HCT116 (cell line): ENCODE measurements around the gene ZNF236. TPM values are rescaled to one million over a fixed set of nuclear protein-coding genes. Genes with fewer than 3 reads are reported as not detected.

Experiments used
- ATAC-seq: fragments of 200-7000 bp; cut with Tn5 transposase; 2 replicates; pipeline ENCODE4 v1.9.1; 2020; ENCODE audit warnings: mild to moderate bottlenecking, moderate library complexity
- BruUV-seq: library from RNA; stranded (reverse); fragments of 400-500 nt; replicated peaks from 2 replicates; lab custom pipeline; 2021; lab: Mats Ljungman, UMichigan
- CTCF ChIA-PET: fragments of 300-600 bp; sonication (Branson Sonifier 250); formaldehyde crosslinking; loops from one replicate; lab custom pipeline; 2021; ENCODE audit warnings: antibody characterized with exemption; lab: Charles Lee
- POLR2A ChIA-PET: fragments of 300-600, 350-600 bp; sonication (Branson Sonifier 250); formaldehyde crosslinking; loops from one replicate; lab custom pipeline; 2021; ENCODE audit warnings: antibody characterized with exemption; lab: Charles Lee
- RAD21 ChIA-PET, 2 experiments: fragments of 300-600 bp; sonication (Branson Sonifier 250); formaldehyde crosslinking; loops; one replicate each; lab custom pipeline; 2023; ENCODE audit warnings: low total read pairs in 2 of 2; ENCODE audit not compliant: uncharacterized antibody in 2 of 2, unreplicated experiment in 2 of 2, low non-redundant PET in 1 of 2; lab: Charles Lee
- DNase-seq: peaks from one replicate; pipeline ENCODE4 v3.0.0-alpha.2; 2010; ENCODE audit warnings: low read depth, low spot score
- H2AFZ ChIP-seq: fragments of 200-600 bp; shearing (Covaris generic), sonication (generic); 2 replicates; pipeline ENCODE4 v1.6.1; 2017; ENCODE audit warnings: low read depth, mixed run types, mixed read lengths, antibody characterized with exemption, low read length; ENCODE audit not compliant: poor library complexity, severe bottlenecking
- H3K27ac ChIP-seq: 2 replicates; pipeline ENCODE4 v1.5.1; 2012; ENCODE audit warnings: low read depth, low read length
- H3K27me3 ChIP-seq: fragments of 200-600 bp; sonication (generic); 2 replicates; pipeline ENCODE4 v1.6.1; 2016; ENCODE audit warnings: mixed run types, low read length, mixed read lengths; ENCODE audit not compliant: insufficient read depth
- H3K36me3 ChIP-seq, 2 experiments: fragments of 200-500 bp in 1 of 2; fragments of 200-600 bp in 1 of 2; sonication (Bioruptor generic) in 1 of 2; sonication (generic) in 1 of 2; 2 replicates each; pipeline versions ENCODE4 v1.5.1 to v1.6.1; 2014 to 2016; ENCODE audit warnings: low read length in 2 of 2, inconsistent platforms in 1 of 2, mixed read lengths in 1 of 2, mixed run types in 1 of 2; ENCODE audit not compliant: insufficient read depth in 2 of 2, control insufficient read depth in 1 of 2
- H3K4me1 ChIP-seq, 2 experiments: fragments of 200-600 bp in 1 of 2; sonication (generic) in 1 of 2; 2 replicates each; pipeline versions ENCODE4 v1.5.1 to v1.6.1; 2012 to 2017; ENCODE audit warnings: low read length in 2 of 2, inconsistent platforms in 1 of 2, mild to moderate bottlenecking in 1 of 2, mixed read lengths in 1 of 2, mixed run types in 1 of 2, moderate library complexity in 1 of 2; ENCODE audit not compliant: insufficient read depth in 2 of 2, control insufficient read depth in 1 of 2
- H3K4me2 ChIP-seq: fragments of 200-600 bp; sonication (generic); 2 replicates; pipeline ENCODE4 v1.6.1; 2017; ENCODE audit warnings: mixed run types, low read length, mixed read lengths
- H3K4me3 ChIP-seq, 2 experiments: fragments of 200-600 bp in 1 of 2; sonication (generic) in 1 of 2; replicated peaks in 1 of 2; 2 replicates each; pipeline ENCODE4 v1.5.1; 2011 to 2016; ENCODE audit warnings: low read length in 2 of 2, control low read depth in 1 of 2, low read depth in 1 of 2, mild to moderate bottlenecking in 1 of 2, mixed read lengths in 1 of 2, mixed run types in 1 of 2
- H3K79me2 ChIP-seq: fragments of 200-600 bp; sonication (generic); 2 replicates; pipeline ENCODE4 v1.6.1; 2017; ENCODE audit warnings: mild to moderate bottlenecking, mixed run types, low read length, moderate library complexity, mixed read lengths; ENCODE audit not compliant: insufficient read depth
- H3K9ac ChIP-seq: fragments of 200-600 bp; sonication (generic); 2 replicates; pipeline ENCODE4 v1.6.1; 2016; ENCODE audit warnings: low read length, mixed read lengths
- H3K9me2 ChIP-seq: fragments of 200-600 bp; sonication (generic), shearing (Covaris generic); 2 replicates; pipeline ENCODE4 v1.6.1; 2017; ENCODE audit warnings: mixed run types, mild to moderate bottlenecking, moderate library complexity; ENCODE audit not compliant: insufficient read depth
- H3K9me3 ChIP-seq, 2 experiments: fragments of 200-500 bp in 1 of 2; fragments of 200-600 bp in 1 of 2; sonication (Bioruptor generic) in 1 of 2; sonication (generic) in 1 of 2; 2 replicates each; pipeline ENCODE4 v1.6.1; 2014 to 2017; ENCODE audit warnings: low read length in 2 of 2, mixed read lengths in 2 of 2, inconsistent platforms in 1 of 2, low read depth in 1 of 2, mild to moderate bottlenecking in 1 of 2, mixed run types in 1 of 2, moderate library complexity in 1 of 2; ENCODE audit not compliant: control insufficient read depth in 1 of 2, insufficient read depth in 1 of 2
- H4K20me1 ChIP-seq: fragments of 200-600 bp; sonication (generic), shearing (Covaris generic); 2 replicates; pipeline ENCODE4 v1.6.1; 2017; ENCODE audit warnings: mixed run types, mild to moderate bottlenecking, moderate library complexity; ENCODE audit not compliant: insufficient read depth
- CTCF ChIP-seq, 3 experiments: fragments of 200-600 bp in 1 of 3; sonication (generic) in 1 of 3; IDR thresholded peaks in 2 of 3; conservative IDR thresholded peaks in 1 of 3; 2 replicates each; pipeline ENCODE4 v1.5.1; 2012 to 2017; ENCODE audit warnings: low read depth in 2 of 3, low read length in 2 of 3, antibody characterized with exemption in 1 of 3, borderline replicate concordance in 1 of 3, control low read depth in 1 of 3, mild to moderate bottlenecking in 1 of 3, mixed read lengths in 1 of 3, mixed run types in 1 of 3, moderate library complexity in 1 of 3; ENCODE audit not compliant: insufficient read depth in 1 of 3
- FOSL1 ChIP-seq: IDR thresholded peaks from 2 replicates; pipeline ENCODE4 v1.6.1; 2012; ENCODE audit warnings: low read depth
- JUND ChIP-seq: IDR thresholded peaks from 2 replicates; pipeline ENCODE4 v1.6.1; 2012
- intact Hi-C: fragments of 100-400 bp; cut with micrococcal nuclease; formaldehyde crosslinking; loops from 2 replicates; pipeline ENCODE4 v1.10.0; 2022
- total RNA-seq: library from RNA; stranded (reverse); gene quantifications from one replicate; pipeline ENCODE4 v1.2.1, GENCODE V29; 2021; ENCODE audit not compliant: unreplicated experiment

Gene ZNF236
- total RNA-seq, 1 experiment from 2014 or later, result 15.0 TPM

GRCh38 chr18:76874642-76875389 is 52.5 kb downstream of the ZNF236 start:
- H2AFZ ChIP-seq, result no peak overlapping the region
- ChIA-PET RAD21 (no interaction called here), POLR2A (no interaction called here)
- no peaks in the 10 kb centered on the region for H3K9me2 ChIP-seq
- no peak overlapping the region for H3K9ac ChIP-seq
- intact Hi-C loops, result loop anchor here (1.0 to 5.0 kb wide), 3 partner anchors 48 to 108 kb away; no protein-coding TSS in a partner anchor
- 0 out of 4 replicates have a peak, but pooled peaks cover 0 to 2% of the 10 kb centered on the region in 2 experiments for H3K36me3 ChIP-seq
- no peak overlapping the region for H3K4me2 ChIP-seq
- H3K27me3 ChIP-seq, result no peaks in the 10 kb centered on the region
- H3K9me3 ChIP-seq, result no peaks in the 10 kb centered on the region
- H3K79me2 ChIP-seq, result no peaks in the 10 kb centered on the region
- no peaks in the 10 kb centered on the region for H4K20me1 ChIP-seq
- H3K27ac ChIP-seq, result peak overlapping the region; percentile 26; the same call in 1 of the 2 replicates
- peak; percentile 84 for ATAC-seq
- H3K4me3 ChIP-seq, result no peak overlapping the region
- no TSS peak for BruUV-seq
- DNase-seq, result peak; percentile 16
- TF ChIP-seq FOSL1, result no peak
- peak in 1 of 3 experiments; percentile 43; a peak in 1 of 6 replicates for TF ChIP-seq CTCF (IDR thresholded peaks at IDR 0.05 in 2 of 3, conservative IDR thresholded peaks at IDR 0.05 in 1 of 3; ENCODE audit: borderline replicate concordance in 1 of 3, insufficient read depth in 1 of 3, low read depth in 2 of 3, low read length in 2 of 3)
- TF ChIP-seq JUND, result no peak
- TF ChIP-seq, all 23 proteins: peak for 1
- 0 out of 4 replicates have a peak, but pooled peaks cover 0 to 3% of the 10 kb centered on the region in 2 experiments for H3K4me1 ChIP-seq
- CTCF ChIA-PET, result no interaction called here
